T-cell (primary cell): ENCODE data around the gene MCRS1. TPM values are rescaled to one million over a fixed set of nuclear protein-coding genes. Genes with fewer than 3 reads are reported as not detected.

Experiments
- ATAC-seq, 4 experiments: fragments of 200-7000 bp in 3 of 4; fragments of 150-1000 bp in 1 of 4; cut with Tn5 transposase; replicated peaks in 1 of 4; 1 replicate in 3 of 4; 2 replicates in 1 of 4; pipeline ENCODE4 v1.10.0; 2021; ENCODE audit warnings: moderate library complexity in 3 of 4, mild to moderate bottlenecking in 2 of 4, moderate number of reproducible peaks in 1 of 4
- CTCF ChIA-PET, 2 donors: fragments of 300-600 bp; sonication (Branson Sonifier 250); formaldehyde crosslinking; loops; one replicate each; lab custom pipeline; 2022; ENCODE audit warnings: antibody characterized with exemption in 2 of 2; lab: Charles Lee
- POLR2A ChIA-PET, 2 donors: fragments of 300-600 bp; sonication (Branson Sonifier 250); formaldehyde crosslinking; loops; one replicate each; lab custom pipeline; 2022; ENCODE audit warnings: antibody characterized with exemption in 2 of 2; lab: Charles Lee
- DNase-seq, 35 experiments: peaks; one replicate each; pipeline versions ENCODE4 v3.0.0 to v3.0.0-alpha.2; 2013 to 2023
- H3K27ac ChIP-seq: one replicate; pipeline ENCODE4 v1.5.1; 2013; ENCODE audit warnings: low read length
- H3K27me3 ChIP-seq, 2 experiments: replicated peaks in 1 of 2; 1 replicate in 1 of 2; 2 replicates in 1 of 2; pipeline versions ENCODE4 v1.6.1 to v1.7.0; 2013; ENCODE audit warnings: low read length in 1 of 2, mixed read lengths in 1 of 2; ENCODE audit not compliant: control insufficient read depth in 2 of 2, insufficient read depth in 2 of 2; ENCODE audit errors: extremely low read depth in 1 of 2
- H3K36me3 ChIP-seq, 2 donors: 1 replicate in 1 of 2; 2 replicates in 1 of 2; pipeline versions ENCODE4 v1.6.1 to v1.7.0; 2013; ENCODE audit warnings: low read length in 1 of 2; ENCODE audit not compliant: control insufficient read depth in 2 of 2, insufficient read depth in 1 of 2; ENCODE audit errors: extremely low read depth in 1 of 2
- H3K4me1 ChIP-seq, 2 experiments: 1 replicate in 1 of 2; 2 replicates in 1 of 2; pipeline versions ENCODE4 v1.6.1 to v1.7.0; 2013; ENCODE audit warnings: low read length in 2 of 2, mixed read lengths in 1 of 2; ENCODE audit not compliant: insufficient read depth in 2 of 2, control insufficient read depth in 1 of 2; ENCODE audit errors: extremely low read depth in 1 of 2
- H3K4me3 ChIP-seq, 2 donors: 1 replicate in 1 of 2; 2 replicates in 1 of 2; pipeline versions ENCODE4 v1.5.1 to v1.7.0; 2013; ENCODE audit warnings: mild to moderate bottlenecking in 2 of 2, low read length in 1 of 2, moderate library complexity in 1 of 2; ENCODE audit not compliant: control insufficient read depth in 1 of 2; ENCODE audit errors: extremely low read depth in 1 of 2
- H3K9me3 ChIP-seq: 2 replicates; pipeline ENCODE4 v1.7.0; 2013
- H3K27ac Mint-ChIP-seq, 2 donors: one replicate each; pipeline ENCODE4 v1.8.0; 2020 to 2021; ENCODE audit warnings: mild to moderate bottlenecking in 2 of 2, mixed read lengths in 2 of 2
- H3K27me3 Mint-ChIP-seq, 2 donors: one replicate each; pipeline ENCODE4 v1.8.0; 2021 to 2022; ENCODE audit warnings: mixed read lengths in 2 of 2
- H3K36me3 Mint-ChIP-seq: one replicate; pipeline ENCODE4 v1.8.0; 2021; ENCODE audit warnings: mixed read lengths
- H3K4me1 Mint-ChIP-seq, 3 donors: one replicate each; pipeline ENCODE4 v1.8.0; 2020 to 2022; ENCODE audit warnings: mixed read lengths in 3 of 3, mild to moderate bottlenecking in 1 of 3
- H3K4me3 Mint-ChIP-seq, 3 donors: one replicate each; pipeline ENCODE4 v1.8.0; 2020 to 2022; ENCODE audit warnings: mild to moderate bottlenecking in 3 of 3, mixed read lengths in 3 of 3, moderate library complexity in 3 of 3
- H3K9me3 Mint-ChIP-seq, 3 donors: one replicate each; pipeline ENCODE4 v1.8.0; 2020 to 2022; ENCODE audit warnings: mixed read lengths in 3 of 3
- WGBS: methylation state at CpG from one replicate; pipeline ENCODE4 v1.1.5; 2013; ENCODE audit warnings: missing lambda C conversion rate; ENCODE audit not compliant: insufficient coverage; 5-methylcytosine and 5-hydroxymethylcytosine counted together
- total RNA-seq, 35 experiments: library from RNA in 6 of 35; stranded (reverse) in 6 of 35; fragments of 120-200 nt in 1 of 35; gene quantifications; one replicate each; pipeline versions ENCODE4 v1.2.1 to v1.2.4 and lab custom pipeline; 2013 to 2026

MCRS1 gene
- total RNA-seq, 5 donors from 2014 or later (not counting 1 experiment from before 2014, with no cell fraction given) = 66.1 to 89.0 (median 85.7) TPM

- ChIA-PET POLR2A (interaction anchor here in 1 of 2 donors (0.5 kb wide), 1 partner anchor 184 kb away, joined by 6 read pairs; no protein-coding TSS in a partner anchor), CTCF (interaction anchor here (0.6 to 0.8 kb wide), 2 partner anchors 248 to 527 kb away, joined by 6 to 8 read pairs; no protein-coding TSS in a partner anchor)
- Histone ChIP-seq H3K27ac (no peak overlapping the region), H3K36me3 (peaks cover 0 to 6% of the 10 kb centered on the region in 2 donors), H3K4me1 (no peaks in the 10 kb centered on the region), H3K4me3 (no peak overlapping the region), H3K27me3 (no peaks in the 10 kb centered on the region), H3K9me3 (no peaks in the 10 kb centered on the region)
- no peak for ATAC-seq
- DNase-seq = no peak
- Mint-ChIP-seq H3K4me3 (no peak overlapping the region), H3K36me3 (peaks cover 22% of the 10 kb centered on the region), H3K9me3 (no peaks in the 10 kb centered on the region), H3K27ac (no peak overlapping the region), H3K27me3 (no peaks in the 10 kb centered on the region), H3K4me1 (no peaks in the 10 kb centered on the region)
- 97% methylated on average over 5 of the region's 7 CpGs for WGBS
Measured at GRCh38 chr12:49527361-49528130, 40.4 kb downstream of the MCRS1 start.

- peaks cover 27% of the 10 kb centered on the region for H3K36me3 Mint-ChIP-seq
- no peaks in the 10 kb centered on the region for H3K4me1 ChIP-seq
- no peak overlapping the region for H3K4me3 ChIP-seq
- H3K36me3 ChIP-seq = peaks cover 0 to 6% of the 10 kb centered on the region in 2 donors
- H3K4me1 Mint-ChIP-seq = no peaks in the 10 kb centered on the region
- no peaks in the 10 kb centered on the region for H3K27me3 ChIP-seq
- H3K27ac ChIP-seq = no peak overlapping the region
- 97% methylated on average over 4 of the region's 7 CpGs for WGBS
- no peak overlapping the region for H3K27ac Mint-ChIP-seq
- H3K27me3 Mint-ChIP-seq = no peaks in the 10 kb centered on the region
- no peak overlapping the region for H3K4me3 Mint-ChIP-seq
- ChIA-PET POLR2A (interaction anchor here in 1 of 2 donors (0.5 kb wide), 1 partner anchor 160 kb away, joined by 3 read pairs; no protein-coding TSS in a partner anchor), CTCF (interaction anchor here in 1 of 2 donors (0.5 kb wide), 2 partner anchors 38 to 67 kb away, joined by 3 to 5 read pairs; no protein-coding TSS in a partner anchor)
- ATAC-seq (no peak), DNase-seq (no peak)
- no peaks in the 10 kb centered on the region for H3K9me3 ChIP-seq
- no peaks in the 10 kb centered on the region for H3K9me3 Mint-ChIP-seq
Measured at GRCh38 chr12:49525942-49526341, 42.0 kb downstream of the MCRS1 start.

GRCh38 chr12:49524660-49525324, 43.1 kb downstream of the MCRS1 start:
- no peaks in the 10 kb centered on the region for H3K4me1 ChIP-seq
- no peak overlapping the region for H3K4me3 ChIP-seq
- H3K27ac ChIP-seq = no peak overlapping the region
- 88% methylated on average over 5 of the region's 6 CpGs for WGBS
- POLR2A ChIA-PET = interaction anchor here in 1 of 2 donors (0.8 kb wide), 1 partner anchor 104 kb away, joined by 3 read pairs; no protein-coding TSS in a partner anchor
- Mint-ChIP-seq H3K4me3 (no peak overlapping the region), H3K9me3 (no peaks in the 10 kb centered on the region), H3K36me3 (peaks cover 27% of the 10 kb centered on the region), H3K27ac (no peak overlapping the region), H3K27me3 (no peaks in the 10 kb centered on the region), H3K4me1 (no peaks in the 10 kb centered on the region)
- CTCF ChIA-PET = no interaction called here
- DNase-seq = no peak
- peaks cover 0 to 6% of the 10 kb centered on the region in 2 donors for H3K36me3 ChIP-seq
- no peak for ATAC-seq
- H3K9me3 ChIP-seq = no peaks in the 10 kb centered on the region
- H3K27me3 ChIP-seq = no peaks in the 10 kb centered on the region

- POLR2A ChIA-PET = no interaction called here
Measured at GRCh38 chr12:49521389-49521788, 46.6 kb downstream of the MCRS1 start.

GRCh38 chr12:49519574-49519936, 48.4 kb downstream of the MCRS1 start:
- 100% methylated on average over 2 of the region's 5 CpGs for WGBS
- H3K27ac Mint-ChIP-seq = no peak overlapping the region
- CTCF ChIA-PET = interaction anchor here in 1 of 2 donors (0.7 kb wide), 1 partner anchor 236 kb away, joined by 3 read pairs; no protein-coding TSS in a partner anchor

More at GRCh38 chr12:49521389-49521788, 46.6 kb downstream of the MCRS1 start:
- H3K27me3 Mint-ChIP-seq = no peaks in the 10 kb centered on the region
- no peaks in the 10 kb centered on the region for H3K4me1 Mint-ChIP-seq
- DNase-seq (no peak), ATAC-seq (no peak)
- peaks cover 26% of the 10 kb centered on the region for H3K36me3 Mint-ChIP-seq
- CTCF ChIA-PET = no interaction called here
- WGBS = no CpG with 5 or more reads among the region's 4 CpGs
- no peak overlapping the region for H3K4me3 Mint-ChIP-seq
- H3K27ac ChIP-seq = no peak overlapping the region
- no peak overlapping the region for H3K27ac Mint-ChIP-seq
- H3K9me3 Mint-ChIP-seq = no peaks in the 10 kb centered on the region
- peaks cover 0 to 6% of the 10 kb centered on the region in 2 donors for H3K36me3 ChIP-seq
- H3K27me3 ChIP-seq = no peaks in the 10 kb centered on the region
- no peaks in the 10 kb centered on the region for H3K4me1 ChIP-seq
- H3K4me3 ChIP-seq = no peak overlapping the region
- H3K9me3 ChIP-seq = no peaks in the 10 kb centered on the region

GRCh38 chr12:49518914-49519573, 48.9 kb downstream of the MCRS1 start:
- Mint-ChIP-seq H3K36me3 (peaks cover 9% of the 10 kb centered on the region), H3K9me3 (no peaks in the 10 kb centered on the region), H3K27me3 (no peaks in the 10 kb centered on the region), H3K4me1 (no peaks in the 10 kb centered on the region), H3K4me3 (no peak overlapping the region), H3K27ac (no peak overlapping the region)
- no peaks in the 10 kb centered on the region for H3K9me3 ChIP-seq
- no peak for DNase-seq
- no CpG with 5 or more reads among the region's 2 CpGs for WGBS
- no peaks in the 10 kb centered on the region for H3K36me3 ChIP-seq
- ChIA-PET CTCF (interaction anchor here (0.6 to 3.3 kb wide), 5 partner anchors 161 to 235 kb away, joined by 3 to 19 read pairs (median 3); no protein-coding TSS in a partner anchor), POLR2A (no interaction called here)
- no peaks in the 10 kb centered on the region for H3K4me1 ChIP-seq
- H3K4me3 ChIP-seq = no peak overlapping the region
- no peak for ATAC-seq
- no peaks in the 10 kb centered on the region for H3K27me3 ChIP-seq
- H3K27ac ChIP-seq = no peak overlapping the region

More at GRCh38 chr12:49519574-49519936, 48.4 kb downstream of the MCRS1 start:
- DNase-seq (no peak), ATAC-seq (no peak)
- H3K36me3 ChIP-seq = no peaks in the 10 kb centered on the region
- POLR2A ChIA-PET = no interaction called here
- Mint-ChIP-seq H3K36me3 (peaks cover 10% of the 10 kb centered on the region), H3K9me3 (no peaks in the 10 kb centered on the region), H3K4me3 (no peak overlapping the region), H3K4me1 (no peaks in the 10 kb centered on the region), H3K27me3 (no peaks in the 10 kb centered on the region)
- H3K27ac ChIP-seq = no peak overlapping the region
- H3K9me3 ChIP-seq = no peaks in the 10 kb centered on the region
- H3K4me3 ChIP-seq = no peak overlapping the region
- no peaks in the 10 kb centered on the region for H3K27me3 ChIP-seq
- H3K4me1 ChIP-seq = no peaks in the 10 kb centered on the region
